Uterus (tissue), 2 donors: ENCODE results near the gene LASP1NB.

Source experiments
- CTCF ChIP-seq, 4 experiments: fragments of 200-600 bp in 2 of 4; fragments of 450-650 bp in 2 of 4; sonication (generic) in 2 of 4; IDR thresholded peaks; one replicate each; pipeline ENCODE4 v1.5.1; 2016 to 2019; ENCODE audit warnings: antibody characterized with exemption in 4 of 4, mild to moderate bottlenecking in 2 of 4, moderate library complexity in 1 of 4
- POLR2A ChIP-seq, 2 donors: fragments of 450-650 bp; IDR thresholded peaks; one replicate each; pipeline ENCODE4 v1.6.1; 2016; ENCODE audit warnings: antibody characterized with exemption in 2 of 2, mild to moderate bottlenecking in 1 of 2, moderate library complexity in 1 of 2

- TF ChIP-seq CTCF (IDR thresholded peaks at IDR 0.05) (no peak), POLR2A (IDR thresholded peaks at IDR 0.05) (no peak)
Measured at GRCh38 chr17:38906460-38907228, 18.8 kb upstream of the LASP1NB start.
